Ishikawa (cell line): ENCODE data around the gene BTK.

Source experiments
- CEBPB ChIP-seq: IDR thresholded peaks from 2 replicates; pipeline ENCODE4 v1.6.1; 2012
- CREB1 ChIP-seq: IDR thresholded peaks from 2 replicates; pipeline ENCODE4 v1.6.1; 2012; ENCODE audit warnings: low read depth
- EGR1 ChIP-seq: IDR thresholded peaks from 2 replicates; pipeline ENCODE4 v1.6.1; 2012
- EP300 ChIP-seq: IDR thresholded peaks from 2 replicates; pipeline ENCODE4 v1.6.1; 2012; ENCODE audit warnings: borderline replicate concordance
- FOXM1 ChIP-seq: IDR thresholded peaks from 2 replicates; pipeline ENCODE4 v1.6.1; 2012; ENCODE audit warnings: low read depth, borderline replicate concordance
- MAX ChIP-seq: IDR thresholded peaks from 2 replicates; pipeline ENCODE4 v1.6.1; 2012
- NFIC ChIP-seq: IDR thresholded peaks from 2 replicates; pipeline ENCODE4 v1.6.1; 2012
- RAD21 ChIP-seq: IDR thresholded peaks from 2 replicates; pipeline ENCODE4 v1.6.1; 2012; ENCODE audit warnings: low read depth
- REST ChIP-seq: IDR thresholded peaks from 2 replicates; pipeline ENCODE4 v1.6.1; 2012; ENCODE audit warnings: low read depth, mild to moderate bottlenecking
- TAF1 ChIP-seq: IDR thresholded peaks from 2 replicates; pipeline ENCODE4 v1.6.1; 2012; ENCODE audit warnings: low read depth, mild to moderate bottlenecking
- TCF12 ChIP-seq: IDR thresholded peaks from 2 replicates; pipeline ENCODE4 v1.6.1; 2012; ENCODE audit warnings: low read depth
- TEAD4 ChIP-seq: IDR thresholded peaks from 2 replicates; pipeline ENCODE4 v1.6.1; 2012
- USF1 ChIP-seq: IDR thresholded peaks from 2 replicates; pipeline ENCODE4 v1.6.1; 2012
- YY1 ChIP-seq: IDR thresholded peaks from 2 replicates; pipeline ENCODE4 v1.6.1; 2012; ENCODE audit warnings: low read depth
- ZBTB7A ChIP-seq: IDR thresholded peaks from 2 replicates; pipeline ENCODE4 v1.6.1; 2012; ENCODE audit warnings: low read depth

Gene BTK

GRCh38 chrX:101383679-101384205 is 2.2 kb downstream of the BTK start:
- TF ChIP-seq REST, result no peak
- TF ChIP-seq TCF12, result no peak
- TF ChIP-seq EP300, result no peak
- TF ChIP-seq TEAD4, result no peak
- no peak for TF ChIP-seq CREB1
- no peak for TF ChIP-seq USF1
- TF ChIP-seq YY1, result no peak
- TF ChIP-seq MAX, result no peak

- no peak for TF ChIP-seq MAX
- no peak for TF ChIP-seq REST
- TF ChIP-seq EGR1, result no peak
- TF ChIP-seq ZBTB7A, result no peak
- no peak for TF ChIP-seq USF1
- no peak for TF ChIP-seq YY1
- no peak for TF ChIP-seq TEAD4
- no peak for TF ChIP-seq TCF12
- no peak for TF ChIP-seq EP300
These were observed 8.4 kb downstream of the BTK start for GRCh38 chrX:101377547-101377946.

GRCh38 chrX:101370888-101371504 is 15.0 kb downstream of the BTK start:
- TF ChIP-seq ZBTB7A (no peak), RAD21 (no peak), CREB1 (no peak), CEBPB (no peak), YY1 (no peak), TEAD4 (no peak), MAX (no peak), REST (no peak), NFIC (no peak), USF1 (no peak)

GRCh38 chrX:101369687-101370086 is 16.3 kb downstream of the BTK start:
- TF ChIP-seq MAX (no peak), EP300 (no peak), REST (no peak), EGR1 (no peak), FOXM1 (no peak), NFIC (no peak), CEBPB (no peak), TEAD4 (no peak), TAF1 (no peak), USF1 (no peak), ZBTB7A (no peak), YY1 (no peak), CREB1 (no peak), TCF12 (no peak), RAD21 (no peak)
